GM23248 (cell line): ENCODE data around the gene STK38. TPM values are rescaled to one million over a fixed set of nuclear protein-coding genes. Genes with fewer than 3 reads are reported as not detected.

Experiments used
- DNase-seq: peaks from one replicate; pipeline ENCODE4 v3.0.0-alpha.2; 2015
- H2AFZ ChIP-seq: fragments of 200-600 bp; sonication (generic); 2 replicates; pipeline ENCODE4 v1.6.1; 2016; ENCODE audit warnings: antibody characterized with exemption
- H3F3A ChIP-seq: fragments of 200-600 bp; sonication (generic); 2 replicates; pipeline ENCODE4 v1.6.1; 2016; ENCODE audit warnings: mild to moderate bottlenecking, antibody characterized with exemption, mixed run types; ENCODE audit not compliant: insufficient read depth
- H3K27ac ChIP-seq: fragments of 200-600 bp; sonication (generic); 2 replicates; pipeline ENCODE4 v1.5.1; 2016; ENCODE audit warnings: mild to moderate bottlenecking
- H3K27me3 ChIP-seq: fragments of 200-600 bp; sonication (generic); replicated peaks from 2 replicates; pipeline ENCODE4 v1.6.1; 2016; ENCODE audit warnings: mild to moderate bottlenecking; ENCODE audit not compliant: insufficient read depth
- H3K36me3 ChIP-seq: fragments of 200-600 bp; sonication (generic); 2 replicates; pipeline ENCODE4 v1.6.1; 2016; ENCODE audit warnings: low read depth, mild to moderate bottlenecking
- H3K4me1 ChIP-seq: fragments of 200-600 bp; sonication (generic); 2 replicates; pipeline ENCODE4 v1.6.1; 2016; ENCODE audit warnings: mild to moderate bottlenecking; ENCODE audit not compliant: insufficient read depth
- H3K4me2 ChIP-seq: fragments of 200-600 bp; sonication (generic); one replicate; pipeline ENCODE4 v1.6.1; 2016; ENCODE audit warnings: mild to moderate bottlenecking; ENCODE audit not compliant: unreplicated experiment
- H3K4me3 ChIP-seq: fragments of 200-600 bp; sonication (generic); 2 replicates; pipeline ENCODE4 v1.5.1; 2016; ENCODE audit warnings: mild to moderate bottlenecking
- H3K79me2 ChIP-seq: fragments of 200-600 bp; sonication (generic); 2 replicates; pipeline ENCODE4 v1.6.1; 2016; ENCODE audit warnings: mild to moderate bottlenecking; ENCODE audit not compliant: insufficient read depth
- H3K9ac ChIP-seq: fragments of 200-600 bp; sonication (generic); 2 replicates; pipeline ENCODE4 v1.6.1; 2016; ENCODE audit warnings: mild to moderate bottlenecking
- H3K9me2 ChIP-seq: fragments of 200-600 bp; sonication (generic); 2 replicates; pipeline ENCODE4 v1.6.1; 2016; ENCODE audit warnings: mixed run types, mild to moderate bottlenecking, moderate library complexity; ENCODE audit not compliant: insufficient read depth
- H3K9me3 ChIP-seq: fragments of 200-600 bp; sonication (generic); one replicate; pipeline ENCODE4 v1.6.1; 2017; ENCODE audit warnings: low read depth
- H4K20me1 ChIP-seq: fragments of 200-600 bp; sonication (generic); 2 replicates; pipeline ENCODE4 v1.6.0; 2016; ENCODE audit not compliant: insufficient read depth
- EZH2 ChIP-seq: fragments of 200-600 bp; sonication (generic); IDR thresholded peaks from 2 replicates; pipeline ENCODE4 v1.6.1; 2018; ENCODE audit warnings: antibody characterized with exemption, mild to moderate bottlenecking; ENCODE audit not compliant: insufficient read depth, poor library complexity, severe bottlenecking
- EZH2phosphoT487 ChIP-seq: fragments of 200-600 bp; sonication (generic); IDR thresholded peaks from 2 replicates; pipeline ENCODE4 v1.6.1; 2018; ENCODE audit warnings: antibody characterized with exemption, moderate library complexity, mild to moderate bottlenecking, low read depth; ENCODE audit not compliant: insufficient read depth
- WGBS, 2 experiments: methylation state at CpG; one replicate each; pipeline ENCODE4 v1.1.6; 2015 to 2017; ENCODE audit warnings: low lambda C conversion rate in 2 of 2, low coverage in 1 of 2; ENCODE audit errors: missing lambda C conversion rate in 2 of 2; 5-methylcytosine and 5-hydroxymethylcytosine counted together
- in situ Hi-C: fragments of 300-500 bp; cut with MboI; formaldehyde crosslinking; loops from 2 replicates; pipeline ENCODE4 v1.15.0; 2020
- polyA plus RNA-seq: library from polyadenylated mRNA; unstranded; fragments of >200 nt; fragmentation: Nextera tagmentation; extraction: Ambion mirVana; gene quantifications from 2 replicates; pipeline ENCODE4 v1.2.1, GENCODE V29; 2016
- total RNA-seq: library from RNA; depleted of rRNA; stranded (reverse); fragments of >200 nt; shearing (Covaris generic); gene quantifications from 2 replicates; pipeline ENCODE4 v1.2.3, GENCODE V29; 2014

STK38 gene
- total and polyA plus RNA-seq, 2 experiments from 2014 or later, result 35.6 to 51.1 TPM

- H3K9me3 ChIP-seq, result no peaks in the 10 kb centered on the region
- H3K9me2 ChIP-seq, result no peaks in the 10 kb centered on the region
- no peaks in the 10 kb centered on the region for H3K79me2 ChIP-seq
- H3F3A ChIP-seq, result peaks cover 4% of the 10 kb centered on the region; the same call in 1 of the 2 replicates
- no peak overlapping the region for H3K27ac ChIP-seq
- no peak overlapping the region for H3K4me3 ChIP-seq
- in situ Hi-C loops, result no loop called here
- 0 out of 2 replicates have a peak overlapping the region, but pooled peaks have one; percentile 35 for H2AFZ ChIP-seq
- H3K9ac ChIP-seq, result no peak overlapping the region
- H3K27me3 ChIP-seq, result no peaks in the 10 kb centered on the region
- TF ChIP-seq EZH2, result no peak
- H3K36me3 ChIP-seq, result no peaks in the 10 kb centered on the region
- no peak for DNase-seq
- H4K20me1 ChIP-seq, result no peaks in the 10 kb centered on the region
- peaks cover 8% of the 10 kb centered on the region; the same call in 1 of the 2 replicates for H3K4me1 ChIP-seq
- WGBS, 2 experiments, result 59 to 60% methylated on average over 7 of the region's 7 CpGs
- no peak overlapping the region for H3K4me2 ChIP-seq
Measured at GRCh38 chr6:36559011-36559793, 11.9 kb upstream of the STK38 start.

GRCh38 chr6:36556281-36556680 is 9.0 kb upstream of the STK38 start:
- H2AFZ ChIP-seq, result no peak overlapping the region
- H3F3A ChIP-seq, result peaks cover 4% of the 10 kb centered on the region; the same call in 1 of the 2 replicates
- no peaks in the 10 kb centered on the region for H4K20me1 ChIP-seq
- TF ChIP-seq EZH2phosphoT487, result no peak
- TF ChIP-seq EZH2, result no peak
- H3K4me2 ChIP-seq, result no peak overlapping the region
- H3K36me3 ChIP-seq, result no peaks in the 10 kb centered on the region
- H3K4me1 ChIP-seq, result peaks cover 8% of the 10 kb centered on the region; the same call in 1 of the 2 replicates
- no peak overlapping the region for H3K4me3 ChIP-seq
- H3K9ac ChIP-seq, result no peak overlapping the region
- 97 to 98% methylated on average over 5 of the region's 5 CpGs for WGBS, 2 experiments
- DNase-seq, result no peak
- no peaks in the 10 kb centered on the region for H3K9me3 ChIP-seq
- no peaks in the 10 kb centered on the region for H3K79me2 ChIP-seq
- in situ Hi-C loops, result no loop called here
- H3K27me3 ChIP-seq, result no peaks in the 10 kb centered on the region
- H3K27ac ChIP-seq, result no peak overlapping the region
- H3K9me2 ChIP-seq, result no peaks in the 10 kb centered on the region

GRCh38 chr6:36555750-36556252 is 8.5 kb upstream of the STK38 start:
- in situ Hi-C loops, result no loop called here

GRCh38 chr6:36550473-36551000 is 3.3 kb upstream of the STK38 start:
- Histone ChIP-seq H3K9me2 (no peaks in the 10 kb centered on the region), H3K4me2 (no peak overlapping the region), H3K36me3 (no peaks in the 10 kb centered on the region), H2AFZ (no peak overlapping the region), H3K27me3 (no peaks in the 10 kb centered on the region), H3K27ac (no peak overlapping the region), H3K4me3 (no peak overlapping the region), H3F3A (peaks cover 17% of the 10 kb centered on the region), H3K9me3 (no peaks in the 10 kb centered on the region), H3K79me2 (peaks cover 17% of the 10 kb centered on the region), H3K9ac (no peak overlapping the region), H3K4me1 (peaks cover 13% of the 10 kb centered on the region), H4K20me1 (no peaks in the 10 kb centered on the region)
- in situ Hi-C loops, result no loop called here
- 97 to 100% methylated on average over 1 of the region's 1 CpG for WGBS, 2 experiments
- no peak for TF ChIP-seq EZH2phosphoT487
- no peak for TF ChIP-seq EZH2
- no peak for DNase-seq

More at GRCh38 chr6:36555750-36556252, 8.5 kb upstream of the STK38 start:
- Histone ChIP-seq H3K9me3 (no peaks in the 10 kb centered on the region), H3K9ac (no peak overlapping the region), H3K9me2 (no peaks in the 10 kb centered on the region), H4K20me1 (no peaks in the 10 kb centered on the region), H3K27me3 (no peaks in the 10 kb centered on the region), H3K79me2 (no peaks in the 10 kb centered on the region), H3K27ac (no peak overlapping the region), H2AFZ (no peak overlapping the region), H3K4me1 (peaks cover 8% of the 10 kb centered on the region; the same call in 1 of the 2 replicates), H3K4me3 (no peak overlapping the region), H3K4me2 (no peak overlapping the region), H3K36me3 (no peaks in the 10 kb centered on the region), H3F3A (peaks cover 4% of the 10 kb centered on the region; the same call in 1 of the 2 replicates)
- no peak for DNase-seq
- TF ChIP-seq EZH2phosphoT487 (no peak), EZH2 (no peak)
- WGBS, 2 experiments, result 14 to 17% methylated on average over 1 of the region's 1 CpG
